Measurements from ENCODE around the gene PON3. TPM values are rescaled to one million over a fixed set of nuclear protein-coding genes. Genes with fewer than 3 reads are reported as not detected.

PON3 gene
- total and polyA plus RNA-seq, 2 of the 13 experiments (the other 11 are each of a cell fraction or from before 2014, with no cell fraction given), result 23.6 to 37.8 TPM

GRCh38 chr7:95396136-95397032, at the start of gene PON3 (continued):
- peak; percentile 28; the same call in 1 of the 2 replicates for TF ChIP-seq SOX5 (CRISPR knock-in tag; IDR thresholded peaks at IDR 0.05; ENCODE audit: borderline replicate concordance)
- TF ChIP-seq SRSF4 (IDR thresholded peaks at IDR 0.05; ENCODE audit: low read depth, low read length, poor library complexity, severe bottlenecking), result no peak
- no peak for TF ChIP-seq MTA3 (CRISPR knock-in tag; IDR thresholded peaks at IDR 0.05)
- no peak; the same call in none of the 2 replicates for TF ChIP-seq GFI1 (CRISPR knock-in tag; IDR thresholded peaks at IDR 0.05; ENCODE audit: borderline replicate concordance)
- TF ChIP-seq GLI4 (CRISPR knock-in tag; IDR thresholded peaks at IDR 0.05; ENCODE audit: borderline replicate concordance), result no peak
- TF ChIP-seq REPIN1 (CRISPR knock-in tag; IDR thresholded peaks at IDR 0.05; ENCODE audit: borderline replicate concordance, low read depth), result 0 out of 2 replicates have a peak, but pooled peaks have one; percentile 45
- TF ChIP-seq NCOA1 (CRISPR knock-in tag; IDR thresholded peaks at IDR 0.05), result no peak
- TF ChIP-seq ZFP36 (IDR thresholded peaks at IDR 0.05; ENCODE audit: borderline replicate concordance, low read depth, low read length, partially characterized antibody), result no peak
- TF ChIP-seq, protein P1, sequence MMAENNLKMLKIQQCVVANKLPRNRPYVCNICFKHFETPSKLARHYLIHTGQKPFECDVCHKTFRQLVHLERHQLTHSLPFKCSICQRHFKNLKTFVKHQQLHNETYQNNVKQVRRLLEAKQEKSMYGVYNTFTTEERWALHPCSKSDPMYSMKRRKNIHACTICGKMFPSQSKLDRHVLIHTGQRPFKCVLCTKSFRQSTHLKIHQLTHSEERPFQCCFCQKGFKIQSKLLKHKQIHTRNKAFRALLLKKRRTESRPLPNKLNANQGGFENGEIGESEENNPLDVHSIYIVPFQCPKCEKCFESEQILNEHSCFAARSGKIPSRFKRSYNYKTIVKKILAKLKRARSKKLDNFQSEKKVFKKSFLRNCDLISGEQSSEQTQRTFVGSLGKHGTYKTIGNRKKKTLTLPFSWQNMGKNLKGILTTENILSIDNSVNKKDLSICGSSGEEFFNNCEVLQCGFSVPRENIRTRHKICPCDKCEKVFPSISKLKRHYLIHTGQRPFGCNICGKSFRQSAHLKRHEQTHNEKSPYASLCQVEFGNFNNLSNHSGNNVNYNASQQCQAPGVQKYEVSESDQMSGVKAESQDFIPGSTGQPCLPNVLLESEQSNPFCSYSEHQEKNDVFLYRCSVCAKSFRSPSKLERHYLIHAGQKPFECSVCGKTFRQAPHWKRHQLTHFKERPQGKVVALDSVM (CRISPR knock-in tag; IDR thresholded peaks at IDR 0.05), result peak; percentile 63; the same call in 1 of the 2 replicates
- no peak for TF ChIP-seq TEAD2 (CRISPR knock-in tag; IDR thresholded peaks at IDR 0.05)
- TF ChIP-seq ELF1 (CRISPR knock-in tag; IDR thresholded peaks at IDR 0.05), result no peak
- TF ChIP-seq ZNF543 (CRISPR knock-in tag; IDR thresholded peaks at IDR 0.05), result peak; percentile 60
- TF ChIP-seq YEATS2 (CRISPR knock-in tag; IDR thresholded peaks at IDR 0.05; ENCODE audit: borderline replicate concordance), result no peak
- peak; percentile 49; the same call in 1 of the 2 replicates for TF ChIP-seq TEF (CRISPR knock-in tag; IDR thresholded peaks at IDR 0.05)
- TF ChIP-seq ZFX (CRISPR knock-in tag; IDR thresholded peaks at IDR 0.05; ENCODE audit: low read depth), result peak; percentile 90
- TF ChIP-seq ZNF256 (CRISPR knock-in tag; conservative IDR thresholded peaks at IDR 0.05), result peak; percentile 75; the same call in 1 of the 2 replicates
- no peak for TF ChIP-seq ATF1 (CRISPR knock-in tag; IDR thresholded peaks at IDR 0.05)
- no peak for TF ChIP-seq ZNF788 (CRISPR knock-in tag; IDR thresholded peaks at IDR 0.05; ENCODE audit: borderline replicate concordance)
- no peak; the same call in 1 of the 2 replicates for TF ChIP-seq HOXD1 (CRISPR knock-in tag; IDR thresholded peaks at IDR 0.05)
- peak; percentile 79 for TF ChIP-seq ASH2L (IDR thresholded peaks at IDR 0.05; ENCODE audit: insufficient read length, low read depth, low read length)
- TF ChIP-seq SOX6 (IDR thresholded peaks at IDR 0.05), result no peak
- TF ChIP-seq SOX6 (CRISPR knock-in tag; IDR thresholded peaks at IDR 0.05), result peak; percentile 68
- TF ChIP-seq MIER3 (CRISPR knock-in tag; IDR thresholded peaks at IDR 0.05; ENCODE audit: borderline replicate concordance), result 0 out of 2 replicates have a peak, but pooled peaks have one; percentile 36
- TF ChIP-seq ZNF761 (CRISPR knock-in tag; conservative IDR thresholded peaks at IDR 0.05), result peak; percentile 34
- TF ChIP-seq, protein P2, sequence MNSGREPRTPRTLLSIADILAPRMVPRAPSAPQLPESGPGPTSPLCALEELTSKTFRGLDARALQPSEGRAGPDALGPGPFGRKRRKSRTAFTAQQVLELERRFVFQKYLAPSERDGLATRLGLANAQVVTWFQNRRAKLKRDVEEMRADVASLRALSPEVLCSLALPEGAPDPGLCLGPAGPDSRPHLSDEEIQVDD (CRISPR knock-in tag; IDR thresholded peaks at IDR 0.05; ENCODE audit: borderline replicate concordance), result peak; percentile 48; the same call in 1 of the 2 replicates
- no peak for TF ChIP-seq PITX1 (CRISPR knock-in tag; IDR thresholded peaks at IDR 0.05)
- TF ChIP-seq FOXO1 (CRISPR knock-in tag; IDR thresholded peaks at IDR 0.05), result 0 out of 2 replicates have a peak, but pooled peaks have one; percentile 13
- peak; percentile 69 for TF ChIP-seq HDAC1 (CRISPR knock-in tag; IDR thresholded peaks at IDR 0.05)
- TF ChIP-seq KMT2B (CRISPR knock-in tag; IDR thresholded peaks at IDR 0.05), result no peak; the same call in 1 of the 2 replicates

Data from HepG2 (cell line).